HG02588 (cell line): ENCODE results near the gene ERGIC3.
"Not testable (repeated sequence)": the region's sequence is repeated elsewhere in the genome, so short reads cannot be mapped to it uniquely, and the experiment has no call there.

Source experiments
- ATAC-seq: cut with Tn5 transposase; IDR thresholded peaks from one replicate; pipeline ENCODE4 v1.9.1; 2021; ENCODE audit warnings: mild to moderate bottlenecking, moderate library complexity; ENCODE audit not compliant: unreplicated experiment

The ERGIC3 gene

DNA sequence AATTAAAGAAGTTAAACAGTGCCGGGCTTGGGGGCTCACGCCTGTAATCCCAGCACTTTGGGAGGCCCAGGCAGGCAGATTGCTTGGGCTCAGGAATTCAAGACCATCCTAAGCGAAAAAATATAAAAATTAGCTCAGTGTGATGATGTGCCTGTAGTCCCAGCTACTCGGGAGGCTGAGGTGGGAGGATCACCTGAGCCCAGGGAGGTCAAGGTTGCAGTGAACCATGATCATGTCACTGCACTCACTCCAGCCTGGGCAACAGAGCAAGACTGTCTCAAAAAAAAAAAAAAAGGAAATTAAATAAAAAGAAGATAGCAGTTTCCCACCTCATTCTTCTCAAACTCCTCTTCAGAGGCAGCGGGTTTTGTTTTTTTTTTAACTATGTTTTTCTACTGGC, 24.1 kb upstream of the ERGIC3 start:
- ATAC-seq: not testable (repeated sequence)

DNA sequence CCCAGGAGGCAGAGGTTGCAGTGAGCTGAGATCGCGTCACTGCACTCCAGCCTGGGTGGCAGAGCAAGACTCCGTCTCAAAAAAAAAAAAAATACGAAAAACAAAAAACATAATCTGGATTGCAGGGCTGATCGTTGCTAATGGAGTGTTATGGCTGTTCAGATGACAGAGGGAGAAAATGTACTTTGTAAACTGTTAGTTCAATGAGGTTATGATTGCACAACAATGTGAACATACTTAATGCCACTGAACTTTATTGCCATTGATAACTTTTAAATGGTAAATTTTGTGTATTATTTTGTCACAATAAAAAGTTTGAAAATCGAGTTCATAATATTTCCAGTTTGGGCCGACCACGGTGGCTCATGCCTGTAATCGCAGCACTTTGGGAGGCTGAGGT, 22.9 kb upstream of the ERGIC3 start:
- ATAC-seq: no peak

DNA sequence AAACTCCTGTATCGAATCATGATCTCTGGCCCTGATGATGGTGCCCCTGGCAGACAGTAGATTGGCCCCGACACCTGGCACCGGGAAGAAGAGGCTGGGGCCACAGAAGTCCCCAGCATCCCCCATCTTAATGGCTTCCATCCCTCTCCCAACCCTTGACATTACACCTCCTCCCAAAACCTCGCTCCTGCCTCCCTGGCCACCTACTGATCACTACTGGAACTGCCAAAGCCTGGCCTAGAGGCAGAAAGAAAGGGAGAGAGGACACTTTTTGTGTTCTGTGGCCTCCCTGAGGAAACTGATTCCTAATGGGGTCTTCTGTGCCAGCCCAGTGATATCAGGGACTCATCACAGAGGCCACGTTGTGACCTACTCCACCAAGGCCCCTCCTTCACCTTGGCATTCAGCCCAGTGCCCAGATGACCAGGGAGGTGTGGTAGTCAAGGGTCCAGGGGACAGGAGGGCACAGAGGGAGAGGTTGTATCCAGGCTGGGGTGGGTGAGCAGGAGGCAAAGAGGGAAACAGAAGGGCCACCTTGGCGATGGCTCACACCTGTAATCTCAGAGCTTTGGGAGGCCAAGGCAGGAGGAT, 18.5 kb upstream of the ERGIC3 start:
- no peak for ATAC-seq

DNA sequence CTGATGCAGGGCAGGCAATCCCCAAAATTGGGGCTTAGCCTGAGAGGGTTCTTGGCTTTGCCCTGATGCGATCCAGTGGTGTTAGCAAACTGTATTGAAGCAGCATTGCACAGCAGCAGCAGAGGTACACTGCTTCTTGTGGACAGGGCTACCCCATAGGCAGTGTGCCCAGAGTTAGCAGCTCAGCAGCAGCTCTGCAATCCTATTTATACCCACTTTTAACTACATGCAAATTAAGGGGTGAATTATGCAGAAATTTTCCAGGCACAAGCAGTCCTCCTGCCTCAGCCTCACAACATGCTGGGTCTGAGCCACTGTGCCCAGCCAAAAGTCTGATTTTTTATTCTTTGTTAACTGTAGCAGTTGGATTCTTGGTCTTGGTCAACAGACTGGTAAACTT, 16.2 kb upstream of the ERGIC3 start:
- no peak for ATAC-seq

DNA sequence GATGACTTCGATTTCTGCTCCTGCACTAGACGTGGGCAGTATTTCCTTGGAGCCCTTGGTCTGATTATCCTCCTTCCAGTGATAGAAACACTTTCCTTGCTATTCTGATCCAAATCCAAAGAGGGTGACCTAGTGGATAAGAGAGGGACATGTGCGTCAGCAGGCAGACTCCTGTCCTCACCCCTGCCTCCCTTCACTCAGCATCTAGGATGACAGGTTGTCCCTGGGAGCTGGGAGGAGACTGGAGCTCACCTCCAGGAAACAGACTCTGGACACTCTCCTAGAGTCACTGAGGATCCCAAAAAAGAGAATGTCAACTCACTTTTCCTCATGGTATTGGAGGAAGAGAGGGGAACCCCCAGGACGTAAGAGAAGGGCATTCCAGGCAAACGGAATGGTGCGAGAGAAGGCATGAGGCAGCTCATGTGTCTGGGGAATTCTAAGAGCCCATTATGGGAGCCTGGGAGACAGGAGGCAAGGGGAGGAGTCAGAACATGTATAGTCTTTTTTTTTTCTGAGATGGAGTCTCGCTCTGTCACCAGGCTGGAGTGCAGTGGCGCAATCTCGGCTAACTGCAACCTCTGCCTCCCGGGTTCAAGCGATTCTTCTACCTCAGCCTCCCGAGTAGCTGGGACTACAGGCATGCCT, 14.6 kb upstream of the ERGIC3 start:
- ATAC-seq: no peak

DNA sequence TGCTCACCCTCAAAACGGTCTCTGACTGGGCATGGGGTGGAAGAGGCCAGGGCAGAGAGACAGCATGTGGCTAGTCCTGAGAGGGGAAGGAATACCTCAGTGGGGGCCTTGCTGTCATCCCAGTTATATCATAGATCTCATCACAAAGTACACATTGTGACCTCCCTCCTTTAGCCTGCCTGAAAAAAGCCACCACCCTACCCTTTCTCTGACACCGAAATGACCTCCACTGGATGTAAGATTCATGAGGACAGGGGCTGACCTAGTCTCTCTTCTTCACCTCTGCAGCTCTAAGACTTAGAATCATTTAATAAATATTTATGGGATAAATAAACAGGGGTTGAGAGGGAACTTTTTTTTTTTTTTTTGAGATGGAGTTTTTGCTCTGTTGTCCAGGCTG, 12.3 kb upstream of the ERGIC3 start, which contains the start of gene C20orf173:
Gene C20orf173, minus strand, starts transcription at position 101 of the 400 bp plus-strand sequence. CDS start 279 bp downstream, outside the sequence.
- ATAC-seq: no peak

DNA sequence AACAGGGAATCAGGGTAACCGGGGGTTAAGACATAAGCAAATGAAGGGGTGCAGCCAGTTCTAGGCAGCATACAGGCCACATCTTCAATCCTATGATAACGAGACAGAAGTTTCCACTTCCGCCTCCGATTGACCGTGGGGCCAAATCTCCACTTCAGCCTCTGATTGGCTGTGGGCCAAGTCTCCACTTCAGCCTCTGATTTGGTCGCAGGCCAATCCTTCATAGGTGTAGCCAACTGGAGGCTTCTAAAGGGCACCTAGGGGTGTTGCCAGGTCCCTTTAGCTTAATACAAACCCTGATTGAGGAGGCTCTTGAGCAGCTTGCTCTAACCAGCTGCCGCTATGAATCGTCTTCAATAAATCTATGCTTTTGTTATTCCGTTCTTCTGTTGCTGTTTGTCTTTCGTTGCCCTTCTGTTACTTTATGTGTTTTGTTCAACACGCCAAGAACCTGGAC, 2.1 kb upstream of the ERGIC3 start:
- no peak for ATAC-seq

DNA sequence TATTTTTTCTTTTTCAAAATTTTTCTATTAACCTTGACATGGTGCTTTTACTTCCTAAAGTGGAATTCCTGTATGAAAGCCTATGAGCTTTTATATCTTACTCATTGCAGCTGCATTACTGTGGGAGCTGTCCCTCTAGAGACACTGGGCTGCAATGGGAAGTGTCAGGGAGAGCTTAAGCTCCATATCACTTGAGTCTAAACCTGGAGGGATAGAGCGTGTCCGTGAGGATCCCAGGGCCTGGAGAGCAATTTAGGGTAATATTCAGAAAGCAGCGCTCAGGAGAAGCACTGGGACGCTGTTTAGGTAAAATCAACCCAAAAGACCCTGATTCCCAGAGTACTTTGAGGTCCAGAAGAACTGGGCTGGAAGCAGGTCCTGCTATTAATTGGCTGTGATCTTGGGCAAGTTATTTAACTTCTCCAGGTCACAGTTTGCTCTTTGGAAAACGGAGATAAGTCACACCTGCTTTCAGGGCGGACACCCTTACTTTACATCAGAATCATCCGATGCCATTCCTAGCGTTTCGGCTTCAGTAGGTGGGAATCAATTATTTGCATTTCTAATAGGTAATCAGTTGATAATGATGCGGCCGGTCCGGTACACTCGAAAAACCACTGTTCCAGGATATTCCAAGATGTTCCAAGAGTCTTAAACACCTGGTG, 628 bp upstream of the ERGIC3 start:
- ATAC-seq: no peak

DNA sequence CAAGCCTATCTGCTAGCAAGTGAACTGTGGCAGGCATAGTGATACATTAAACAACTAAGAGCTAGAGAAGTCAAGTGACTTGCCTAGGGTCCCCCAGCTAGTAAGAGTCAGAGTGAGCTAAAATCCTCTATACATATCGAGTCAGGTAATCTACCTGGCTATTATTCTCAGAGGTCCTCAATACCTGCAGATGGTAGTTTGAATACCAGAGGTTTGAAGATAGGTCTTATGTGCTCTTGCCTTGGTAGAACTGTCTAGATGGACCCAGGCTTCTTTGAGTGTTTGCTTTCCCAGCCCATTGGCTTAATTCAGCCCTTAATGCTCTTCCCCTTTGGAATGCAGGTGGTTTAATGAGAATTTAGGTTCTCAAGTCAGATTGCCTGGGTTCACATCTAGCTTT, 1.1 kb downstream of the ERGIC3 start:
- no peak for ATAC-seq

DNA sequence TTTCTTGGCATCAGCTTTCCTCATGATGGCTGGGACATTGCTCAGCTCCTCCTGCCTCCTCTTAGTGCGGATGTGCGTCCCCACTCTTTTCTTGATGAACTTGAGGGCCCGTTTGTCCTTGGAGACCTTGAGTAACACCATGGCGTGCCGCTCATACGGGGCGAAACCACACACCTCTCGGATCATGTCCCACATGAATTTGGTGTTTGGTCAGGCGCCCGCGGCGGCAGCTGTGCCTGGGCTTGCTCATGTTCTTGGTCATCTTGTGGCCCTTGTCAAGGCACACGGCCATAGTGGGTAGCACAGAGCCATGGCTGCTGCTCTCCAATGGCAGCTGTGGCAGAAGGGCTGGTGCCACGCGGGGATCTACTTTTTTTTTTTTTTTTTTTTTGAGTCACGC, 2.6 kb downstream of the ERGIC3 start:
- no peak for ATAC-seq

DNA sequence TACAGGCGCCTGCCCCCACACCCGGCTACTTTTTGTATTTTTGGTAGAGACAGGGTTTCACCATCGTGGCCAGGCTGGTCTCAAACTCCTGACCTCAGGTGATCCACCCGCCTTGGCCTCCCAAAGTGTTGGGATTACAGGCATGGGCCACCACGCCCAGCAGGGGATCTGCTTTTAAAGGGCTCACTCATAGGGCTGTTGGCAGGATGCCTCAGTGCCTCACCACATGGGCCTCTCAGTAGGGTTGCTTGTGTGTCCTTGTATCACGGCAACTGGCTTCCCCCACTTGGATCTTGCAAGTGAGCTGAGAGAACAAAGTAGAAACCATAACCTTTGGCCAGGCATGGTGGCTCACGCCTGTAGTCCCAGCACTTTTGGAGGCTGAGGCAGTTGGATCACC, 3.1 kb downstream of the ERGIC3 start:
- not testable (repeated sequence) for ATAC-seq

DNA sequence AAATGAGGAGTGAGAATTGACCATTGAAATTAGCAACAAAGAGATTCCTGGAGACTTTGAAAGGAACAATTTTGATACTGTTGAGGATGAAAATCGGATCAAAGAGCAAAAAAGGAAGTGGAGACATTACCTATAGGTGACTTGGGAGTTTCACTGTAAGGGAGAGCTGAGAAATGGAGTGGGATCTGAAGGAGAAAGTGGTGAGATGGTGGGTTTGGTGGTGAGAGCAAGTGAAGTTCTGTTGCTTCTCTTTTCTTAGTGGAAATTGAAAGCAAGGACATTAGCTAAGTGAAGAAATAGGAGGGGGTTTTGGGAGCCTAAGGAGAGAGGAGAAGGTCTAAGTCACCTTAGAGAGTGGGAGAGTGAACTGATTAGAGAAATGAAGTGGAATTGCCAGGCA, 4.2 kb downstream of the ERGIC3 start:
- no peak for ATAC-seq

DNA sequence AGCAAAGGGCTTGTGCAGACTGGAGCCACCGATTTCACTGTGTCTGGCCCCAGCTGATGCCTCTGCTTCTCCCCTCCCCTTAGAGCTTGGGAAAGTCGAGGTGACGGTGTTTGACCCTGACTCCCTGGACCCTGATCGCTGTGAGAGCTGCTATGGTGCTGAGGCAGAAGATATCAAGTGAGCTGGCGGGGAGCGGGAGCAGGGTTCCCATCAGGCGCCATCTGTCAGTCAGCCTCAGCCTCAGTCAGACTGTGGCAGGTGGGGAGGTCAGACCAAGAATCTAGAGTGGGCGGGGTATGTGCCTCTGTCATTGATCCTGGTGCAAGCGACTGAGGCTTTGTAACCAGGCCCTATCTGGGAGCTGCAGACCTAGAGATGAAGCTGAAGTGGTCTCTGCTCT, 5.5 kb downstream of the ERGIC3 start:
- ATAC-seq: no peak

DNA sequence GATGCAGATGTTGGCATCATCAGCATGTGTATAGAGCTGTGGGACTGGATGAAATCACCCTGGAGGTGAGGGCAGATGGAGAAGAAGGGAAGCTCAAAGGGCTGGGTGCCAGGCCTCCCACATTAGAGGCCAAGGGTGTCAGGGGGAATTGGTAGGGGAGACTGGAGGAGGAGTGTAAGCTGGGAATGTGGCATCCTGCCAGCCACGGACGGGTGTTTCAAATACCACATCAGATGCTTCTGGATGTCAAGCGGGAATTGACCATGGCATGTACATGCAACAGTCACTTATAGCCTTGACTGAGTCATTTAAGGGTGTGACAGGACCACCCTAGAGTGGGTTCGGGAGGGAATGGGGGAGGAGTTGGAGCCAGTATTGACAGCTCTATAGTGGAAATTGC, 9.6 kb downstream of the ERGIC3 start:
- no peak for ATAC-seq

DNA sequence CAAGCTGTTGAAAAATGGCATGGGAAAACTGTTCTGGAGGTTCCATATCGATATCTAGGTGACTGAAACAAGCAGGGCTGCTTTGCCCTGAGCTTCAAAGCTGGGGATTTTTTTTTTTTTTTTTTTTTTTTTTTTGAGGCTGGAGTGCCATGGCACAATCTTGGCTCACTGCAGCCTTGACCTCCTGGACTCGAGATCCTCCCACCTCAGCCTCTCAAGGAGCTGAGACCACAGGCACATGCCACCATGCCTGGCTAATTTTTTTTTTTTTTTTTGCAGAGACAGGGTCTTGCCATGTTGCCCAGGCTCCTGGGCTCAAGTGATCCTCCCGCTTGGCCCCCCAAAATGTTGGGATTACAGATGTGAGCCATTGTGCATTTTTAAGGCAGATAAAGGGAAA, 11.0 kb downstream of the ERGIC3 start:
- no peak for ATAC-seq

DNA sequence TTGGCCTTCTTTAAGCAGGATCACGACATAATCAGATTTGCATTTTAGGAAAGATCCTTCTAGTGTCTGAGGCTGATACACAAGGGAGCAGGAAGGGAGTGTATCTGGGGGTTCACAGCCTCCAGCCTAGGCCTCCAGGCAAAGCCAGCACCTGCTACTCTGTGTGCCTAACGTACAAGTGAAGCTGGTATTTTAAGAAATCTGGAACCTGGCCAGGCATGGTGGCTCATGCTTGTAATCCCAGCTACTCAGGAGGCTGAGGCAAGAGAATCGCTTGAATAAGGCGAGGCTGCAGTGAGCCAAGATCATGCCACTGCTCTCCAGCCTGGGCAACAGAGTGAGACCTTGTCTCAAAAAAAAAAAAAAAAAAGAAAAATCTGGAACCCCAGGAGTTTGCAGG, 13.6 kb downstream of the ERGIC3 start:
- not testable (repeated sequence) for ATAC-seq

DNA sequence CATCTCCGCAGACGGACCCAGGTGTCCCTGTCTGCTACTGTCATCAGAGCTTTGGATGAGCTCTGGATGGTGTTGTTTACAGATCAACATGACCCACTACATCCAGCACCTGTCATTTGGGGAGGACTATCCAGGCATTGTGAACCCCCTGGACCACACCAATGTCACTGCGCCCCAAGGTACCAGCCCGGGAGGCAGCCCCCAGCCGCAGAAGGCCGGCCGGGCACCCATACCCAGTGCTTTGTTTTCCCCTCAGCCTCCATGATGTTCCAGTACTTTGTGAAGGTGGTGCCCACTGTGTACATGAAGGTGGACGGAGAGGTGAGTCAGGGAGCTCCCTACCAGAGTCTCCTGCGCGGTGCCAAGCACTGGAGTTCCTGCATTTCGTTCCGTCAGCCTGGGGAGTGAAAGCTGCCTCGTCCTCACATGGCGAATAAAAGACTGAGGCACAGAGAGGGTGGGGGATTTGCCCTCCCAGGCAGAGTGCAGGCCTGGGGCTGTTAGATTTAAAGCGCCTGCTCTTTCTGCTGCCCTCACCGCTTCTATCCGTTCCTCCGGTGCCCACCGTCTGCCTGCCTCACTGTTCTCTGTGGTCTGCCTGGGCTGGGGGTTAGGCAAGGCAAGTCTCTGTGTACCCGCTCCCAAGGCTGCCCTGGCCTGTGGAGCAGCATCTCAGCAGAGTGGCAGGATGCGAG, 14.2 kb downstream of the ERGIC3 start:
- ATAC-seq: no peak

DNA sequence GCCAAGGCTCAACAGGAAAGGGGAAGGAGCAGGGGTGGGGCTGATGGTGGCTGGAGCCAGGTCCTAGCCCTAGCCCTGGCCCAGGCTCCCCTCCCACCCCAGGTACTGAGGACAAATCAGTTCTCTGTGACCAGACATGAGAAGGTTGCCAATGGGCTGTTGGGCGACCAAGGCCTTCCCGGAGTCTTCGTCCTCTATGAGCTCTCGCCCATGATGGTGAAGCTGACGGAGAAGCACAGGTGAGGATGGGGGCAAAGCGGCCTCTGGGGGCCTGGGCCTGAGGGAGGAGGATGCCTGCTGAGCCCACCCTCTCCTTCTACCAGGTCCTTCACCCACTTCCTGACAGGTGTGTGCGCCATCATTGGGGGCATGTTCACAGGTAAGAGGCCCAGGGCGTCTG, 15.0 kb downstream of the ERGIC3 start:
- ATAC-seq: no peak

DNA sequence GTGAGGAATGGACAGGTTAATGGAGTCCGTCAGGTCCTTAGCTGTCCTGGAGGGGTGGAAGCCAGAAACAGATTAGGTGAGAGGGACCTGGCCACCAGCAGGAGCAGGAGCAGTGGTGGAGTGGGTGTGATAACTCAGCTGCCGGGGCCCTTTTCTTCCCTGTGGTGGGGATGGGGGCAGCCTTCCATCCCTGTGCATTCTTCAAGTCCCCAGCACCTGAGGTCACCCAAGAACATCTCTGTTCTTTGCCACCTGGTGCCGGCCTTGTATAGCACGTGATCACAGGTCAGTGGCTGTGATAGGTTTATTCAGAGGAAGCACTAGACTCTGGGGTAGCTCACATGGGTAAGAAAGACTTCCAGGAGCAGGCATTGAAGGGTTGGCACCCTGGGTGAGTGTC, 16.6 kb downstream of the ERGIC3 start:
- ATAC-seq: no peak

DNA sequence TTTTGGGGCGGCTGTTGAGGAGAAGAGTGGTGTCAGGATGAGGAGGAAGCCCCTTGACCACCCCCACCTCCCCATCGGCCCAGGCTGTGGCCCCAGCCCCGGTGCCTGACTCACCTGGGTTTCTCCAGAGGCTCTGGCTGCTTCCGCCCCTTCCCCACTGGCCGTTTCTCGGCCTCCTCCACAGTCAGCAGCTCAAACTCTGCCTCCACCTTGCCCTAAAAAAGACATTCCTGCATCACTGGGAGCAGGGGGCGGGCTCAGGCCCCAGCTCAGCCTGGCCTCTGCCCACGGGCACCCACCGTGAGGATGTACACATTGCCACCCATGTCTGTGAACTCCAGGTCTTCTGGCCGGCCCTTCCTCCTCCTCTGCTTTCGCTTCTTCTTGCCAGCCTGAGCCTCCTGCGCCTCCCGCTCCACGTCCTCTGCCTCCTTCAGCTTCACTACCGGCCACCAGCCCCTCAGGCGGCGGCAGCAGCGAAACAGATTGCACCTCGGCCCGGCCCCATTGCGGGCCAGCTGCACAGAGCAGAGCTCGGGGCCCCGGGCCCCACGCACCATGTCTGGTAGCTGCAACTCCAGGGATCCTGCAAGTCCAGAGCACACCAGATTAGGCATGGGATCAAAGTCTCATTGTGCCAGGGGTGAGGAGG, 17.3 kb downstream of the ERGIC3 start:
- no peak for ATAC-seq

DNA sequence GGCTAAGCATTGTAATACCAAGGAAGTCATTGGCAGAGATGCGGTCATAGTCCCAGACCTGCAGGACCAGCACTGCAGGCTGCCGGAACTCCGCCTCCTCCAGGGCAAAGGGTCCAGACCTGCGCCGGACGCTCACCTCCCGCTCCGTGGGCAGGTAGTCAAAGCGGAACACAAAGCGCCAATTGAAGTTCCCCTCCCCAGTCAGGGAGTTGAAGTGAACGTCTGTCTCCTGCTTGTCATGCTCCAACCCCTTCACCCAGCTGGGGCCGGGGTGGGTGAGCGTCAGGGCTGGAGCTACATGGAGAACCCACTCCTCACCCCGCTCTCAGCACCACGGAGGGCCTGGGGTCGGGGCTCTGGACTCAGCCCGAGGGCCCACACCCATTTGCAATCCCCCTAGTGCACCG, 18.2 kb downstream of the ERGIC3 start:
- no peak for ATAC-seq
